OCI-LY3 (cell line): ENCODE measurements around the gene ZNF263.

Experiments used
- H2AFZ ChIP-seq: fragments of 200-600, 300-600 bp; shearing (Covaris generic); 2 replicates; pipeline ENCODE4 v1.6.0; 2014; ENCODE audit warnings: antibody characterized with exemption, low read depth, low read length
- H3K27ac ChIP-seq: fragments of 200-600, 300-600 bp; sonication (generic); 2 replicates; pipeline ENCODE4 v1.5.1; 2014; ENCODE audit warnings: mild to moderate bottlenecking, low read length, moderate library complexity, mixed read lengths
- H3K27me3 ChIP-seq: fragments of 200-600, 300-600 bp; sonication (generic); 2 replicates; pipeline ENCODE4 v1.6.1; 2014; ENCODE audit warnings: low read depth, low read length, mixed read lengths
- H3K36me3 ChIP-seq: fragments of 200-600, 300-600 bp; sonication (generic); replicated peaks from 2 replicates; pipeline ENCODE3; 2014; ENCODE audit warnings: low read depth, low read length, mixed read lengths
- H3K4me1 ChIP-seq: fragments of 300-600, 200-600 bp; sonication (generic); 2 replicates; pipeline ENCODE4 v1.6.1; 2014; ENCODE audit warnings: low read length, mixed read lengths
- H3K4me2 ChIP-seq: fragments of 200-600, 300-600 bp; sonication (generic); 2 replicates; pipeline ENCODE4 v1.6.1; 2014; ENCODE audit warnings: low read length, mixed read lengths
- H3K4me3 ChIP-seq: fragments of 300-600, 200-600 bp; sonication (generic); 2 replicates; pipeline ENCODE4 v1.5.1; 2014; ENCODE audit warnings: antibody characterized with exemption, mild to moderate bottlenecking, low read length, moderate library complexity
- H3K79me2 ChIP-seq: fragments of 300-600, 200-600 bp; shearing (Covaris generic); 2 replicates; pipeline ENCODE4 v1.6.1; 2014; ENCODE audit warnings: mild to moderate bottlenecking, low read length, mixed read lengths
- H3K9ac ChIP-seq: fragments of 300-600, 200-600 bp; shearing (Covaris generic); 2 replicates; pipeline ENCODE4 v1.6.0; 2014; ENCODE audit warnings: mild to moderate bottlenecking, low read length, moderate library complexity
- H3K9me3 ChIP-seq: fragments of 200-600, 300-600 bp; shearing (Covaris generic); 2 replicates; pipeline ENCODE4 v1.6.1; 2014; ENCODE audit warnings: low read length, mixed read lengths; ENCODE audit not compliant: insufficient read depth
- H4K20me1 ChIP-seq: fragments of 200-600, 300-600 bp; sonication (generic); 2 replicates; pipeline ENCODE4 v1.6.1; 2016; ENCODE audit warnings: low read length, mixed read lengths; ENCODE audit not compliant: insufficient read depth
- EZH2phosphoT487 ChIP-seq: fragments of 200-600 bp; shearing (Covaris generic); IDR thresholded peaks from 2 replicates; pipeline ENCODE4 v1.6.1; 2018; ENCODE audit warnings: antibody characterized with exemption, mixed run types, low read depth
- TF ChIP-seq, protein P1 (sequence below): fragments of 200-600, 300-600 bp; sonication (generic); IDR thresholded peaks from 2 replicates; pipeline ENCODE4 v1.5.1; 2014; ENCODE audit warnings: antibody characterized with exemption, low read length, low read depth

The ZNF263 gene

DNA sequence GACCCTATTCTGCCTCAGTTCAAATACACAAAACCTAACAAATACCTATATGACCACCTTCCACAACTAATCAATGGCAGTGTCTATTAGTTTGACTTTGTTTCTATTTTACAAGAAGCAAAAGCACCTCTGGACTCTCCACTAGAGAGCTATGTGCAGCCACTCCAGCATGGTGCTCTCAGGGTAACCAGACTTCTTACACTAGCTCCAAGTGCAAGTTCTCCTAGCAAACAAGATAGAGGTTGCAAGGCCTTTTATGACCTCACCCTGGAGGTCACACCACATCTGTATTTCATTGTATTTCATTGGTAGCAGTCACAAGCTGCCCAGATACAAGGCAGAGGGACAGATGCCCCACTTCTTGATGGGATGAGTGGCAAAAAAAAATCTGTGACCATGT lies 8.3 kb upstream of the ZNF263 start:
- H3K9ac ChIP-seq, result no peak overlapping the region
- H3K4me2 ChIP-seq, result no peak overlapping the region
- no peaks in the 10 kb centered on the region for H3K79me2 ChIP-seq
- H3K36me3 ChIP-seq, result no peaks in the 10 kb centered on the region
- H3K4me1 ChIP-seq, result no peaks in the 10 kb centered on the region
- H2AFZ ChIP-seq, result no peak overlapping the region
- H3K27ac ChIP-seq, result no peak overlapping the region
- TF ChIP-seq, protein P1, sequence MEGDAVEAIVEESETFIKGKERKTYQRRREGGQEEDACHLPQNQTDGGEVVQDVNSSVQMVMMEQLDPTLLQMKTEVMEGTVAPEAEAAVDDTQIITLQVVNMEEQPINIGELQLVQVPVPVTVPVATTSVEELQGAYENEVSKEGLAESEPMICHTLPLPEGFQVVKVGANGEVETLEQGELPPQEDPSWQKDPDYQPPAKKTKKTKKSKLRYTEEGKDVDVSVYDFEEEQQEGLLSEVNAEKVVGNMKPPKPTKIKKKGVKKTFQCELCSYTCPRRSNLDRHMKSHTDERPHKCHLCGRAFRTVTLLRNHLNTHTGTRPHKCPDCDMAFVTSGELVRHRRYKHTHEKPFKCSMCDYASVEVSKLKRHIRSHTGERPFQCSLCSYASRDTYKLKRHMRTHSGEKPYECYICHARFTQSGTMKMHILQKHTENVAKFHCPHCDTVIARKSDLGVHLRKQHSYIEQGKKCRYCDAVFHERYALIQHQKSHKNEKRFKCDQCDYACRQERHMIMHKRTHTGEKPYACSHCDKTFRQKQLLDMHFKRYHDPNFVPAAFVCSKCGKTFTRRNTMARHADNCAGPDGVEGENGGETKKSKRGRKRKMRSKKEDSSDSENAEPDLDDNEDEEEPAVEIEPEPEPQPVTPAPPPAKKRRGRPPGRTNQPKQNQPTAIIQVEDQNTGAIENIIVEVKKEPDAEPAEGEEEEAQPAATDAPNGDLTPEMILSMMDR, result no peak
- TF ChIP-seq EZH2phosphoT487, result no peak
- no peaks in the 10 kb centered on the region for H3K9me3 ChIP-seq
- peaks cover 12% of the 10 kb centered on the region for H3K27me3 ChIP-seq
- H4K20me1 ChIP-seq, result no peaks in the 10 kb centered on the region
- H3K4me3 ChIP-seq, result no peak overlapping the region

- Histone ChIP-seq H3K4me1 (no peaks in the 10 kb centered on the region), H2AFZ (no peak overlapping the region)
- TF ChIP-seq EZH2phosphoT487, result no peak
- TF ChIP-seq, protein P1, result no peak
These were observed 6.6 kb upstream of the ZNF263 start for GRCh38 chr16:3276679-3277078.

GRCh38 chr16:3281222-3281820 lies 2.0 kb upstream of the ZNF263 start:
- no peak overlapping the region for H3K4me3 ChIP-seq

More at GRCh38 chr16:3276679-3277078, 6.6 kb upstream of the ZNF263 start:
- H3K36me3 ChIP-seq, result no peaks in the 10 kb centered on the region
- H4K20me1 ChIP-seq, result no peaks in the 10 kb centered on the region
- H3K9me3 ChIP-seq, result no peaks in the 10 kb centered on the region
- peaks cover 12% of the 10 kb centered on the region for H3K27me3 ChIP-seq
- H3K4me2 ChIP-seq, result no peak overlapping the region
- no peak overlapping the region for H3K4me3 ChIP-seq
- no peak overlapping the region for H3K9ac ChIP-seq
- H3K27ac ChIP-seq, result no peak overlapping the region
- H3K79me2 ChIP-seq, result no peaks in the 10 kb centered on the region

GRCh38 chr16:3282103-3282729 lies 1.1 kb upstream of the ZNF263 start:
- peak overlapping the region; percentile 95 for H3K4me3 ChIP-seq
- no peak for TF ChIP-seq EZH2phosphoT487
- TF ChIP-seq, protein P1, result no peak
- H2AFZ ChIP-seq, result peak overlapping the region; percentile 92
- peaks cover 39% of the 10 kb centered on the region for H3K79me2 ChIP-seq
- peak overlapping the region; percentile 96 for H3K4me2 ChIP-seq
- peaks cover 16% of the 10 kb centered on the region for H3K4me1 ChIP-seq
- H3K9ac ChIP-seq, result peak overlapping the region; percentile 99
- H3K36me3 ChIP-seq, result peaks cover 32% of the 10 kb centered on the region
- peak overlapping the region; percentile 94 for H3K27ac ChIP-seq
- H3K27me3 ChIP-seq, result peaks cover 3% of the 10 kb centered on the region
- no peaks in the 10 kb centered on the region for H4K20me1 ChIP-seq
- H3K9me3 ChIP-seq, result peaks cover 3% of the 10 kb centered on the region; the same call in 1 of the 2 replicates

More at GRCh38 chr16:3281222-3281820, 2.0 kb upstream of the ZNF263 start:
- peak overlapping the region; percentile 96; the same call in 1 of the 2 replicates for H3K4me2 ChIP-seq
- no peaks in the 10 kb centered on the region for H4K20me1 ChIP-seq
- peaks cover 12% of the 10 kb centered on the region for H3K27me3 ChIP-seq
- H3K9me3 ChIP-seq, result no peaks in the 10 kb centered on the region
- peaks cover 25% of the 10 kb centered on the region for H3K36me3 ChIP-seq
- H3K9ac ChIP-seq, result no peak overlapping the region
- peaks cover 31% of the 10 kb centered on the region for H3K79me2 ChIP-seq
- TF ChIP-seq, protein P1, result no peak
- TF ChIP-seq EZH2phosphoT487, result no peak
- no peak overlapping the region for H2AFZ ChIP-seq
- H3K27ac ChIP-seq, result no peak overlapping the region
- peaks cover 16% of the 10 kb centered on the region for H3K4me1 ChIP-seq
